Neural progenitor cell (in vitro differentiated cells): Measurements from ENCODE around the gene PADI2.

Experiments
- EZH2phosphoT487 ChIP-seq: fragments of 200-600 bp; sonication (generic); IDR thresholded peaks from 2 replicates; pipeline ENCODE4 v1.6.1; 2017; ENCODE audit warnings: antibody characterized with exemption
- TF ChIP-seq, protein P1 (sequence below): fragments of 200-600 bp; sonication (generic); IDR thresholded peaks from 2 replicates; pipeline ENCODE4 v1.5.1; 2017; ENCODE audit warnings: antibody characterized with exemption, mild to moderate bottlenecking

DNA sequence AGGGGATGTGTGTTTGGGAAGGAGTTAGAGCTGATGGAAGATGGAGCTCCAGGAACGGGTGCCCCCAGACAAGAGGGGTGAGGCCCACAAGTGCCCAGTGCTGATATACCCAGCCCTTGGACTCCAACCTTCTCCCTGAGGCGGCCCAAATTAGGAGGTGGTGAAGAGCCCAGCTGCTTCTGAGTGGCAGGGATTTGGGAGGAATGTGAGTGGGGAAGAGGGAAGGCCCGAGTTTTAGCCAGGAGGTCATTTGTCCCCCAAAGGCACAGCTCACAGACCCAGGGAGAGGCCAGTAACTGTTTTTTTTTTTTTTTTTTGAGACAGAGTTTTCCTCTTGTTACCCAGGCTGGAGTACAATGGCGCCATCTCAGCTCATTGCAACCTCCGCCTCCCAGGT lies 1.2 kb upstream of the PADI2 start:
- TF ChIP-seq, protein P1, sequence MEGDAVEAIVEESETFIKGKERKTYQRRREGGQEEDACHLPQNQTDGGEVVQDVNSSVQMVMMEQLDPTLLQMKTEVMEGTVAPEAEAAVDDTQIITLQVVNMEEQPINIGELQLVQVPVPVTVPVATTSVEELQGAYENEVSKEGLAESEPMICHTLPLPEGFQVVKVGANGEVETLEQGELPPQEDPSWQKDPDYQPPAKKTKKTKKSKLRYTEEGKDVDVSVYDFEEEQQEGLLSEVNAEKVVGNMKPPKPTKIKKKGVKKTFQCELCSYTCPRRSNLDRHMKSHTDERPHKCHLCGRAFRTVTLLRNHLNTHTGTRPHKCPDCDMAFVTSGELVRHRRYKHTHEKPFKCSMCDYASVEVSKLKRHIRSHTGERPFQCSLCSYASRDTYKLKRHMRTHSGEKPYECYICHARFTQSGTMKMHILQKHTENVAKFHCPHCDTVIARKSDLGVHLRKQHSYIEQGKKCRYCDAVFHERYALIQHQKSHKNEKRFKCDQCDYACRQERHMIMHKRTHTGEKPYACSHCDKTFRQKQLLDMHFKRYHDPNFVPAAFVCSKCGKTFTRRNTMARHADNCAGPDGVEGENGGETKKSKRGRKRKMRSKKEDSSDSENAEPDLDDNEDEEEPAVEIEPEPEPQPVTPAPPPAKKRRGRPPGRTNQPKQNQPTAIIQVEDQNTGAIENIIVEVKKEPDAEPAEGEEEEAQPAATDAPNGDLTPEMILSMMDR = no peak
- TF ChIP-seq EZH2phosphoT487 = no peak
